Thoracic aorta (tissue), 2 donors: ENCODE data around the gene TSPO2. TPM values are rescaled to one million over a fixed set of nuclear protein-coding genes. Genes with fewer than 3 reads are reported as not detected.

Experiments used
- ATAC-seq: fragments of 150-250 bp; one replicate; pipeline ENCODE4 v1.8.0; 2017; ENCODE audit warnings: low read depth; ENCODE audit not compliant: insufficient number of reproducible peaks, low FRiP score
- DNase-seq: peaks from one replicate; pipeline ENCODE4 v3.0.0-alpha.2; 2020; ENCODE audit warnings: low spot score
- H3K27ac ChIP-seq, 2 donors: fragments of 200-600 bp; sonication (generic); 1 replicate in 1 of 2; 2 replicates in 1 of 2; pipeline ENCODE4 v1.5.1; 2016; ENCODE audit warnings: mild to moderate bottlenecking in 2 of 2, moderate library complexity in 2 of 2
- H3K27me3 ChIP-seq: fragments of 200-600 bp; sonication (generic); replicated peaks from 2 replicates; pipeline ENCODE4 v1.6.0; 2016; ENCODE audit warnings: mild to moderate bottlenecking; ENCODE audit not compliant: insufficient read depth
- H3K36me3 ChIP-seq: fragments of 200-600 bp; sonication (generic); one replicate; pipeline ENCODE4 v1.5.1; 2016
- H3K4me1 ChIP-seq, 2 donors: fragments of 200-600 bp; sonication (generic); 1 replicate in 1 of 2; 2 replicates in 1 of 2; pipeline versions ENCODE4 v1.5.1 to v1.6.0; 2016; ENCODE audit warnings: low read depth in 2 of 2, mild to moderate bottlenecking in 1 of 2; ENCODE audit not compliant: control insufficient read depth in 1 of 2
- H3K4me3 ChIP-seq: fragments of 200-600 bp; sonication (generic); 2 replicates; pipeline ENCODE4 v1.5.1; 2016; ENCODE audit warnings: mild to moderate bottlenecking
- H3K9me3 ChIP-seq: fragments of 200-600 bp; sonication (generic); 2 replicates; pipeline ENCODE4 v1.5.1; 2016
- total RNA-seq, 2 donors: library from RNA; depleted of rRNA; stranded (reverse); fragments of >200 nt; gene quantifications; one replicate each; pipeline versions ENCODE4 v1.1.0 to v1.2.3, GENCODE V29; 2016
- TF ChIP-seq, protein P1 (sequence below): fragments of 200-600 bp; sonication (generic); IDR thresholded peaks from one replicate; pipeline ENCODE4 v1.5.1; 2019; ENCODE audit warnings: antibody characterized with exemption

Gene TSPO2
- total RNA-seq, 2 donors from 2014 or later: not detected

DNA sequence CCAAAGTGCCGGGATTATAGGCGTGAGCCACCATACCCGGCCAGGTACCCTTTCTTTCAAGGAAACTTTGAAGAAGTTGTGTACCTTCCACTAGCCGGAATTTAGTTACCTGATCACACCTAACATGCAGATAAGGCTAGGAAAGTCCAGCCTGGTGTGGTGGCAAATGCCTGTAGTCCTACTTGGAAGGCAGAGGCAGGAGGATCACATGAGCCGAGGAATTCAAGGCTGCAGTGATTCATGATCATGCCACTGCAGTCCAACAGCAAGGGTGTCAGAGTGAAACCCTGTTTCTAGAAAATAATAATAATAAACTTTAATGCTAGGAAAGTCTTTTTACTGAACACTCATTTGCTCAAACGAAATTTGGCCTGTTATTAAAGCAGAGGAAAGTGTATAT is 51.5 kb downstream of the TSPO2 start:
- no peaks in the 10 kb centered on the region for H3K27me3 ChIP-seq
- TF ChIP-seq, protein P1, sequence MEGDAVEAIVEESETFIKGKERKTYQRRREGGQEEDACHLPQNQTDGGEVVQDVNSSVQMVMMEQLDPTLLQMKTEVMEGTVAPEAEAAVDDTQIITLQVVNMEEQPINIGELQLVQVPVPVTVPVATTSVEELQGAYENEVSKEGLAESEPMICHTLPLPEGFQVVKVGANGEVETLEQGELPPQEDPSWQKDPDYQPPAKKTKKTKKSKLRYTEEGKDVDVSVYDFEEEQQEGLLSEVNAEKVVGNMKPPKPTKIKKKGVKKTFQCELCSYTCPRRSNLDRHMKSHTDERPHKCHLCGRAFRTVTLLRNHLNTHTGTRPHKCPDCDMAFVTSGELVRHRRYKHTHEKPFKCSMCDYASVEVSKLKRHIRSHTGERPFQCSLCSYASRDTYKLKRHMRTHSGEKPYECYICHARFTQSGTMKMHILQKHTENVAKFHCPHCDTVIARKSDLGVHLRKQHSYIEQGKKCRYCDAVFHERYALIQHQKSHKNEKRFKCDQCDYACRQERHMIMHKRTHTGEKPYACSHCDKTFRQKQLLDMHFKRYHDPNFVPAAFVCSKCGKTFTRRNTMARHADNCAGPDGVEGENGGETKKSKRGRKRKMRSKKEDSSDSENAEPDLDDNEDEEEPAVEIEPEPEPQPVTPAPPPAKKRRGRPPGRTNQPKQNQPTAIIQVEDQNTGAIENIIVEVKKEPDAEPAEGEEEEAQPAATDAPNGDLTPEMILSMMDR: no peak
- H3K4me3 ChIP-seq: no peak overlapping the region
- no peak for DNase-seq
- ATAC-seq: no peak
- H3K27ac ChIP-seq: no peak overlapping the region
- peaks cover 0 to 24% of the 10 kb centered on the region in 2 donors for H3K4me1 ChIP-seq
- H3K9me3 ChIP-seq: no peaks in the 10 kb centered on the region
- H3K36me3 ChIP-seq: peaks cover 39% of the 10 kb centered on the region

Other genes starting within 250 kb of the TSPO2 start
- 1 to 10 TPM; 2.2 to 7.9 TPM for gene UNC5CL, start 3.2 kb upstream of the TSPO2 start, total RNA-seq
- not detected for gene APOBEC2, start 10.7 kb downstream of the TSPO2 start, total RNA-seq
- gene OARD1, start 29.9 kb downstream of the TSPO2 start, total RNA-seq: 10 to 100 TPM in 1 of 2 donors, 1 to 10 TPM in 1; 3.1 to 15.0 TPM
- 10 to 100 TPM in 1 of 2 donors, 1 to 10 TPM in 1; 9.2 to 20.6 TPM for gene NFYA, start 30.5 kb downstream of the TSPO2 start, total RNA-seq
- gene TREML1, start 111.9 kb downstream of the TSPO2 start, total RNA-seq: 1 to 10 TPM in 1 of 2 donors, under 1 TPM in 1; 0.56 to 3.9 TPM
- gene TREM2, start 120.6 kb downstream of the TSPO2 start, total RNA-seq: 10 to 100 TPM in 1 of 2 donors, 1 to 10 TPM in 1; 9.8 to 16.5 TPM
- gene TREML2, start 158.7 kb downstream of the TSPO2 start, total RNA-seq: under 1 TPM in 1 of 2 donors, not detected in 1; 0.49 TPM
- not detected for gene TREML4, start 185.9 kb downstream of the TSPO2 start, total RNA-seq
- 10 to 100 TPM in 1 of 2 donors, 1 to 10 TPM in 1; 3.1 to 11.7 TPM for gene TREM1, start 244.2 kb downstream of the TSPO2 start, total RNA-seq